OCI-LY3 (cell line): ENCODE data around the gene ITM2C.

Source experiments
- H2AFZ ChIP-seq: fragments of 200-600, 300-600 bp; shearing (Covaris generic); 2 replicates; pipeline ENCODE4 v1.6.0; 2014; ENCODE audit warnings: antibody characterized with exemption, low read depth, low read length
- H3K27ac ChIP-seq: fragments of 200-600, 300-600 bp; sonication (generic); 2 replicates; pipeline ENCODE4 v1.5.1; 2014; ENCODE audit warnings: mild to moderate bottlenecking, low read length, moderate library complexity, mixed read lengths
- H3K27me3 ChIP-seq: fragments of 200-600, 300-600 bp; sonication (generic); 2 replicates; pipeline ENCODE4 v1.6.1; 2014; ENCODE audit warnings: low read depth, low read length, mixed read lengths
- H3K36me3 ChIP-seq: fragments of 200-600, 300-600 bp; sonication (generic); replicated peaks from 2 replicates; pipeline ENCODE3; 2014; ENCODE audit warnings: low read depth, low read length, mixed read lengths
- H3K4me1 ChIP-seq: fragments of 300-600, 200-600 bp; sonication (generic); 2 replicates; pipeline ENCODE4 v1.6.1; 2014; ENCODE audit warnings: low read length, mixed read lengths
- H3K4me2 ChIP-seq: fragments of 200-600, 300-600 bp; sonication (generic); 2 replicates; pipeline ENCODE4 v1.6.1; 2014; ENCODE audit warnings: low read length, mixed read lengths
- H3K4me3 ChIP-seq: fragments of 300-600, 200-600 bp; sonication (generic); 2 replicates; pipeline ENCODE4 v1.5.1; 2014; ENCODE audit warnings: antibody characterized with exemption, mild to moderate bottlenecking, low read length, moderate library complexity
- H3K79me2 ChIP-seq: fragments of 300-600, 200-600 bp; shearing (Covaris generic); 2 replicates; pipeline ENCODE4 v1.6.1; 2014; ENCODE audit warnings: mild to moderate bottlenecking, low read length, mixed read lengths
- H3K9ac ChIP-seq: fragments of 300-600, 200-600 bp; shearing (Covaris generic); 2 replicates; pipeline ENCODE4 v1.6.0; 2014; ENCODE audit warnings: mild to moderate bottlenecking, low read length, moderate library complexity
- H3K9me3 ChIP-seq: fragments of 200-600, 300-600 bp; shearing (Covaris generic); 2 replicates; pipeline ENCODE4 v1.6.1; 2014; ENCODE audit warnings: low read length, mixed read lengths; ENCODE audit not compliant: insufficient read depth
- H4K20me1 ChIP-seq: fragments of 200-600, 300-600 bp; sonication (generic); 2 replicates; pipeline ENCODE4 v1.6.1; 2016; ENCODE audit warnings: low read length, mixed read lengths; ENCODE audit not compliant: insufficient read depth
- EZH2phosphoT487 ChIP-seq: fragments of 200-600 bp; shearing (Covaris generic); IDR thresholded peaks from 2 replicates; pipeline ENCODE4 v1.6.1; 2018; ENCODE audit warnings: antibody characterized with exemption, mixed run types, low read depth
- TF ChIP-seq, protein P1 (sequence below): fragments of 200-600, 300-600 bp; sonication (generic); IDR thresholded peaks from 2 replicates; pipeline ENCODE4 v1.5.1; 2014; ENCODE audit warnings: antibody characterized with exemption, low read length, low read depth

The ITM2C gene

DNA sequence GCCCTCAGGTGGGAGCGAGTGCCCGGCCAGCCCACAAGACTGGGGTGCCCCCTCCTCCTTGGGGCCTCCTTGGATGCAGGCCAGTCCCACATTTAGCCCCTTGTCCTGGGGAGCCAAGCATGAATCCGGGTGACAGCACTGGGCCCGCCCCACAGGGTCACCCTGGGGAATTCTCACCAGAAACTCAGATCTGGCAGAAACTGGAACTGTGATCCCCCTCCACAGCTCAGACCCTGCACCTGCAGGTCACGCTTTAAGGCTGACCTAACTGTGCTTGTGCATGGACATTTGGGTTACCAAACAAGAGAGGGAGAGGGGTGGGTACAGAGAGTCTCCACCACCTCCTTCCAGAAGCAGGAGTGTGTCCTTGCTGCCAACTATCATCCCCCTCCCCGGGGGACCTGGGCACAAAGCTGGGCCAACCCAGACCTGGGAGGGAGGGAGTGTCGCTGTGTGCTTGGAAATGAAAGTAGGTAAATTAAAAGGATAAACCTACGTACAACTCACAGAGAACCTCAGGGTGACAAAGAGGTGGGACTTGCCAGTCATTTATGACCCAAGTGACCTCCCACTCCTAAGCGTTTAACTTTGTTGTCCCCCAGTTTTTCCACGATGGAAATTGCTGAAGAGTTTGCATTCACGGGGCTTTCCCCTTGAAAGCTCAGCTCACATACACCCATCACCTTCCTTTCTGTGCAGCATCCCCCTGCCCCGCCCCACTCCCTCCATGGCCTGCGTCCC lies 9.1 kb downstream of the ITM2C start:
- H3K4me1 ChIP-seq, result peaks cover 98% of the 10 kb centered on the region
- H3K9me3 ChIP-seq, result no peaks in the 10 kb centered on the region
- H3K4me2 ChIP-seq, result peak overlapping the region; percentile 96
- H3K79me2 ChIP-seq, result peaks cover 69% of the 10 kb centered on the region
- H3K9ac ChIP-seq, result peak overlapping the region; percentile 100
- H3K36me3 ChIP-seq, result peaks cover 64% of the 10 kb centered on the region
- H3K4me3 ChIP-seq, result peak overlapping the region; percentile 100
- H3K27me3 ChIP-seq, result no peaks in the 10 kb centered on the region
- H2AFZ ChIP-seq, result no peak overlapping the region
- peak overlapping the region; percentile 99 for H3K27ac ChIP-seq
- no peaks in the 10 kb centered on the region for H4K20me1 ChIP-seq
- TF ChIP-seq EZH2phosphoT487, result no peak
- TF ChIP-seq, protein P1, sequence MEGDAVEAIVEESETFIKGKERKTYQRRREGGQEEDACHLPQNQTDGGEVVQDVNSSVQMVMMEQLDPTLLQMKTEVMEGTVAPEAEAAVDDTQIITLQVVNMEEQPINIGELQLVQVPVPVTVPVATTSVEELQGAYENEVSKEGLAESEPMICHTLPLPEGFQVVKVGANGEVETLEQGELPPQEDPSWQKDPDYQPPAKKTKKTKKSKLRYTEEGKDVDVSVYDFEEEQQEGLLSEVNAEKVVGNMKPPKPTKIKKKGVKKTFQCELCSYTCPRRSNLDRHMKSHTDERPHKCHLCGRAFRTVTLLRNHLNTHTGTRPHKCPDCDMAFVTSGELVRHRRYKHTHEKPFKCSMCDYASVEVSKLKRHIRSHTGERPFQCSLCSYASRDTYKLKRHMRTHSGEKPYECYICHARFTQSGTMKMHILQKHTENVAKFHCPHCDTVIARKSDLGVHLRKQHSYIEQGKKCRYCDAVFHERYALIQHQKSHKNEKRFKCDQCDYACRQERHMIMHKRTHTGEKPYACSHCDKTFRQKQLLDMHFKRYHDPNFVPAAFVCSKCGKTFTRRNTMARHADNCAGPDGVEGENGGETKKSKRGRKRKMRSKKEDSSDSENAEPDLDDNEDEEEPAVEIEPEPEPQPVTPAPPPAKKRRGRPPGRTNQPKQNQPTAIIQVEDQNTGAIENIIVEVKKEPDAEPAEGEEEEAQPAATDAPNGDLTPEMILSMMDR, result no peak

DNA sequence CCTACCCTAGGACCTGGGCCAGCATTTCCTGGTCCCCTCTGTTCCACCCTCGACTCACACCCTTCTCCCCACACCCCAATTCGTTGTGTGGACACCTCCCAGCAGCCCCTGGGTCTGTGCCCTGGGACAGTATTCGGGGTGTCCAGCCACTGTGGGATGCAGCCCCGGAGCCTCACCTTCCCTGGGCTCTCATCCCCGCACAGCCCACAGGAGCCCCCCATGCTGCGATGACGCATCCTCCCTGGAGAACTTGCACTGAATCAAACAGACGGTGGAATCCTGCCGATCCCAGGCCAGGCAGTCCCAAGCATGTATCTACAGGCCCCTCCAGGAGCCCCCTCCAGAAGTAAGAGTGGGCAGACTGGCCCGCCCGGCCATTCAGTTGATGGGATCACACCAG lies 9.7 kb downstream of the ITM2C start:
- TF ChIP-seq EZH2phosphoT487, result no peak
- TF ChIP-seq, protein P1, result no peak
- H3K4me3 ChIP-seq, result peak overlapping the region; percentile 100
- H3K9ac ChIP-seq, result peak overlapping the region; percentile 100
- peaks cover 63% of the 10 kb centered on the region for H3K79me2 ChIP-seq
- H3K4me2 ChIP-seq, result peak overlapping the region; percentile 96
- H3K9me3 ChIP-seq, result no peaks in the 10 kb centered on the region
- H4K20me1 ChIP-seq, result no peaks in the 10 kb centered on the region
- H3K27ac ChIP-seq, result peak overlapping the region; percentile 99
- H3K27me3 ChIP-seq, result no peaks in the 10 kb centered on the region
- peaks cover 92% of the 10 kb centered on the region for H3K4me1 ChIP-seq
- H3K36me3 ChIP-seq, result peaks cover 64% of the 10 kb centered on the region
- H2AFZ ChIP-seq, result no peak overlapping the region

- Histone ChIP-seq H3K4me2 (peak overlapping the region; percentile 96), H3K4me1 (peaks cover 88% of the 10 kb centered on the region), H3K9ac (peak overlapping the region; percentile 100), H4K20me1 (no peaks in the 10 kb centered on the region), H3K4me3 (peak overlapping the region; percentile 100; the same call in 1 of the 2 replicates), H3K27ac (peak overlapping the region; percentile 99), H3K79me2 (peaks cover 58% of the 10 kb centered on the region), H3K36me3 (peaks cover 65% of the 10 kb centered on the region), H3K9me3 (no peaks in the 10 kb centered on the region), H3K27me3 (no peaks in the 10 kb centered on the region), H2AFZ (no peak overlapping the region)
- TF ChIP-seq, protein P1, result no peak
- no peak for TF ChIP-seq EZH2phosphoT487
Measured at GRCh38 chr2:230874876-230875275, 10.1 kb downstream of the ITM2C start.

DNA sequence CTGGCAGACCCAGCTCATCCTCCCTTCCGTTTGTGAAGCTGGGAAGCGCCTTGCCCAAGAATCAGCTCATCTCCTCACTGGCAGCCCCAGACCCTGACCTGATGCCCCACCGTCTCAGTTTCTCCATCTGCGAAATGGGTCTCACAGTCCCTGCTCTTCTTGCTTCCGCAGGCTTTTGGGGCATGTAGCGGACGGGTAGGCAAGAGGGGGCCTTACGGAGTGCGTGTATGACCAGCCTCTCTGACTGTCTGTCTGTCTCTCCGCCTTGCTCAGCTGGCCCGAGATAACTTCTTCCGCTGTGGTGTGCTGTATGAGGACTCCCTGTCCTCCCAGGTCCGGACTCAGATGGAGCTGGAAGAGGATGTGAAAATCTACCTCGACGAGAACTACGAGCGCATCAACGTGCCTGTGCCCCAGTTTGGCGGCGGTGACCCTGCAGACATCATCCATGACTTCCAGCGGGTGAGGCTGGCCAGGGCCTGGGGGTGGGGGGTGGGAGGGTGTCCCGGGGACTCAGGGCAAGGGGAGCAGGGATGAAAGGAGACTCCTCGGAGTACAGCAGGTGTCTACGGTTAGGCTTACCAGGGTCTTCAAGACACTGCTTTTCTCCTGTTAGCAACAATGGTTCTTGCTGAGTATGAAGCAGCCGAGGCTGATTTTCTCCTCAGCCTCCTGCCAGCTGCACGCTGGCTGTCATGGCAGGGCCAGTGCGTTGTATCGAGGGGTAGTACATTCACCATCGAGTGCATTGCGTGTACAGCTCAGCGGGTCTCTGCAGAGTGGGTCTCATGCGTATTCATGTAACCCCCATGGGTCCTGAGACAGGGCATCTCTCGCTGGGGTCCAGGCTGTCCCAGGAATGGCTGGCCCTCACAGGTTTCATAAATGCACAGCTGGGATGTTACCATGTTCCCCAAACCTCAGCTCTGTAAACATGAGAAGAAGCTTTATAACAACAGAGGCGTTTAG lies 10.9 kb downstream of the ITM2C start:
- Histone ChIP-seq H3K4me1 (peaks cover 80% of the 10 kb centered on the region), H3K9ac (peak overlapping the region; percentile 100; the same call in 1 of the 2 replicates), H3K36me3 (peaks cover 65% of the 10 kb centered on the region), H3K27me3 (no peaks in the 10 kb centered on the region), H4K20me1 (no peaks in the 10 kb centered on the region), H3K9me3 (no peaks in the 10 kb centered on the region), H3K4me3 (peak overlapping the region; percentile 100; the same call in 1 of the 2 replicates), H2AFZ (no peak overlapping the region), H3K4me2 (peak overlapping the region; percentile 96), H3K79me2 (peaks cover 51% of the 10 kb centered on the region), H3K27ac (peak overlapping the region; percentile 99)
- TF ChIP-seq EZH2phosphoT487, result no peak
- TF ChIP-seq, protein P1, result no peak
